Ammon's horn (tissue), 1 donor: Measurements from ENCODE around the gene NRBF2.
"Not testable (repeated sequence)": the region's sequence is repeated elsewhere in the genome, so short reads cannot be mapped to it uniquely, and the experiment has no call there.

Experiments
- DNase-seq: peaks from one replicate; pipeline ENCODE4 v3.0.0-alpha.2; 2016; ENCODE audit warnings: low spot score

The NRBF2 gene

GRCh38 chr10:63116452-63117072 lies 16.6 kb upstream of the NRBF2 start:
- DNase-seq: no peak

- no peak for DNase-seq
These were observed 14.1 kb upstream of the NRBF2 start for GRCh38 chr10:63119041-63119440.

GRCh38 chr10:63120554-63120953 lies 12.6 kb upstream of the NRBF2 start:
- DNase-seq: no peak

- DNase-seq: no peak
These were observed 9.3 kb upstream of the NRBF2 start for GRCh38 chr10:63123727-63124362.

- DNase-seq: no peak
These were observed 7.7 kb upstream of the NRBF2 start for GRCh38 chr10:63125459-63125858.

GRCh38 chr10:63128443-63128842 lies 4.7 kb upstream of the NRBF2 start:
- DNase-seq: no peak

GRCh38 chr10:63129888-63130287 lies 3.2 kb upstream of the NRBF2 start:
- no peak for DNase-seq

- no peak for DNase-seq
These were observed 475 bp upstream of the NRBF2 start for GRCh38 chr10:63132651-63133055.

- DNase-seq: peak; percentile 31
These were observed 861 bp downstream of the NRBF2 start for GRCh38 chr10:63133821-63134557.

GRCh38 chr10:63137306-63137705 lies 4.2 kb downstream of the NRBF2 start:
- DNase-seq: no peak

- no peak for DNase-seq
These were observed 6.9 kb downstream of the NRBF2 start for GRCh38 chr10:63140077-63140476.

GRCh38 chr10:63142136-63142535 lies 9.0 kb downstream of the NRBF2 start:
- no peak for DNase-seq

GRCh38 chr10:63143987-63144386 lies 10.9 kb downstream of the NRBF2 start:
- no peak for DNase-seq

- DNase-seq: no peak
These were observed 12.7 kb downstream of the NRBF2 start for GRCh38 chr10:63145782-63146181.

- DNase-seq: no peak
These were observed 13.4 kb downstream of the NRBF2 start for GRCh38 chr10:63146503-63146902.

GRCh38 chr10:63150745-63151144 lies 17.6 kb downstream of the NRBF2 start:
- no peak for DNase-seq

- not testable (repeated sequence) for DNase-seq
These were observed 20.9 kb downstream of the NRBF2 start for GRCh38 chr10:63153868-63154545.

- no peak for DNase-seq
These were observed 21.6 kb downstream of the NRBF2 start for GRCh38 chr10:63154546-63155387.

GRCh38 chr10:63155388-63156020 lies 22.4 kb downstream of the NRBF2 start:
- DNase-seq: no peak

- DNase-seq: no peak
These were observed 23.1 kb downstream of the NRBF2 start for GRCh38 chr10:63156236-63156635.
